Dermis microvascular lymphatic vessel endothelial cell (primary cell): ENCODE data around the gene DPM3. TPM values are rescaled to one million over a fixed set of nuclear protein-coding genes. Genes with fewer than 3 reads are reported as not detected.
"Not testable (repeated sequence)": the region's sequence is repeated elsewhere in the genome, so short reads cannot be mapped to it uniquely, and the experiment has no call there.

Experiments used
- DNase-seq, 2 donors: peaks; one replicate each; pipeline versions ENCODE4 v3.0.0 to v3.0.0-alpha.2; 2010; ENCODE audit warnings: low read depth in 2 of 2
- total RNA-seq: library from RNA; depleted of rRNA; stranded (reverse); fragments of >200 nt; gene quantifications from 2 replicates; pipeline ENCODE4 v1.2.1, GENCODE V29; 2014

DPM3 gene
- 24.7 and 40.4 TPM in 2 replicates for total RNA-seq

- peak in 1 of 2 donors; percentile 85 for DNase-seq
These were observed at the start of gene DPM3 for GRCh38 chr1:155139895-155140629. Gene DPM3, minus strand, starts transcription at chr1:155140531. Its CDS starts 291 bp downstream, at chr1:155140240.

- not testable (repeated sequence) for DNase-seq
These were observed 49.6 kb upstream of the DPM3 start for GRCh38 chr1:155189926-155190325.

GRCh38 chr1:155188268-155188667 lies 47.9 kb upstream of the DPM3 start:
- no peak for DNase-seq

GRCh38 chr1:155187456-155187891 lies 47.1 kb upstream of the DPM3 start:
- no peak for DNase-seq

GRCh38 chr1:155186794-155187455 lies 46.6 kb upstream of the DPM3 start:
- DNase-seq, result no peak

GRCh38 chr1:155186067-155186793 lies 45.9 kb upstream of the DPM3 start:
- no peak for DNase-seq

- DNase-seq, result no peak
These were observed 45.4 kb upstream of the DPM3 start for GRCh38 chr1:155185783-155186066.

GRCh38 chr1:155184835-155185782 lies 44.8 kb upstream of the DPM3 start:
- DNase-seq, result no peak

GRCh38 chr1:155184351-155184811 lies 44.0 kb upstream of the DPM3 start:
- no peak for DNase-seq

- DNase-seq, result no peak
These were observed 43.5 kb upstream of the DPM3 start for GRCh38 chr1:155183775-155184221.

GRCh38 chr1:155182052-155182550 lies 41.8 kb upstream of the DPM3 start:
- no peak for DNase-seq

- DNase-seq, result no peak
These were observed 41.2 kb upstream of the DPM3 start for GRCh38 chr1:155181371-155182051.

GRCh38 chr1:155179112-155180031 lies 39.0 kb upstream of the DPM3 start:
- no peak for DNase-seq

GRCh38 chr1:155178441-155179111 lies 38.2 kb upstream of the DPM3 start:
- DNase-seq, result no peak

GRCh38 chr1:155177918-155178281 lies 37.6 kb upstream of the DPM3 start:
- no peak for DNase-seq

- DNase-seq, result no peak
These were observed 37.0 kb upstream of the DPM3 start for GRCh38 chr1:155177192-155177917.

- peak; percentile 34 to 67 for DNase-seq
These were observed 36.3 kb upstream of the DPM3 start for GRCh38 chr1:155176544-155177071.

- DNase-seq, result no peak
These were observed 35.6 kb upstream of the DPM3 start for GRCh38 chr1:155175927-155176371.
